ENCODE results near the gene JOSD1.

The JOSD1 gene

DNA sequence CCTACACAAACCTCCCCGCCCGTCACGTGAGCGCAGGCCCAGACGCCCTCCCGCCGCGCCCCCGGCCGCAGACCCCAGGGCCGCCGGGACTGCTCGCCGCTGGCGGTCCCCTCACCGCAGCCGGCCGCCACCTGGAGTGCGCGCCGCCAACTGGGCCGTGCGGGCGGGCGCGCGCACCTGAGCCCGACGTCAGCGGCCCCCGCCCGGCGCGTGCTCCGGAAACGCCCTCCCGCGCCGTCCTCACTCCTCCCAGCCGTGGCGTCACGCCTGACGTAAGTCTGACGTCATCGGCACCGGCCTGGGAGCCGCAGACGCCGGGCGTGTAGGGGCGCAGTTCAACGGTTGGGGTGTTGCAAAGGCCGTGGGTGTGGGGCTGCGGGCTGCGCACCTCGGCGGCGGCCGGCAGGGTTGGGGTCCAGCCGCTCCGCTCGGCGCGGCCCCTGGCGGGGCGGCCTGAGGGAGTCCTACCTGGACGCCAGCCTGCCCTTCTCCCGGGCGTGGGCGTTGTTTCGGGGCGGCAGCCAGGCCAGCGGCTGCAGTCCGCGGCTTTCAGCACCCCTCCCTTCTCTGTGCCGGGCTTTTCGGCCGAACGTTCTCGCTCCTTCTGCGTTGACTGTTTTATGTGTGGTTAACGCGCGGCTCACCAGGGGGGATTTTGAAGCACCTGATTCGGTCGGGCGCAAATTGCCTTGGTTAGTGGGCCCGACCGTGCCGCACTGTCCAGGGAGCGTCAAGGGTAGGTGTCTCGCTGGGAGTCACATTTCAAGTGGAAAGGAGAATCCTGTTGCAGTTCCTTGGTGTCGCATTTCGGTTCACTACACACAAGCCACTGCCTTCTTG, at the start of gene JOSD1:
TSS of gene JOSD1 (minus strand) at position 155 of the 840 bp plus-strand sequence. CDS start 956 bp downstream, outside the sequence.
- intact Hi-C loops (cut with DNase I) = no loop called here
- DNase-seq = peak; percentile 90 to 100 (median 97)

GRCh38 chr22:38750104-38750503, 49.4 kb upstream of the JOSD1 start:
- DNase-seq = no peak
- intact Hi-C loops (cut with DNase I) = loop anchor here (5.0 kb wide), 1 partner anchor 43 kb away; the partner anchor contains the start of gene GTPBP1

DNA sequence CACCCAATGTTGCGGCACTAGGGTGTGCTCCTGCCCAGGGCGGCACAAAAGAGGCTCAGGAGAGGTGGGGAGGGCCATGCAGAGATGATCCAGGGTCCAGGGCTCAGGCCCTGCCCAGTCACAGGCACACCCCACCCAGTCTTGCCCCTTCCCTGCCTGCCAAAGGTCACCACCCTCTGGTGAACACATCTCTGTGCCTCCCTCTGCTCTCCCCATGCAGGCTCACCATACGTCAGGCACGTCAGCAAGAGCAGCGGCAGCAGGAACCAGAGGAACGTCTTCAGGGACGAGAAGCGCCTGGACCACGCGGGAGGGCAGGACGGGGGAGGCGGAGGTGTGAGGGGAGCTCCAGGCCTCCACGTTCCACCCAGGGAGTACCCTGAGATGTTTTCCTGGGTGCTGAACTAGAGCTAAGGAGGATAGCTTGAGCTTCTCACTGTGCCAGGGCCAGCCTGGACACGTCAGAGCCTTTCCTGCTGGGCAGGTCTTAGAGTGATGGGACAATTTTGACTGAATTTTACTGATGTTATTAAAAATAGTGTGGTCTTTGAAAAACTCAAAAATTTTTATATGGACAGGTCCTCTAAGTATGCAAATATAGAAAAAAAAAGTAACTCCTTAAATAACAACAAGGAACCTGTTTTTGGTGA, 47.9 kb upstream of the JOSD1 start:
- no peak for DNase-seq
- intact Hi-C loops (cut with DNase I) = no loop called here

- DNase-seq = no peak
- intact Hi-C loops (cut with DNase I) = no loop called here
Observed at GRCh38 chr22:38745676-38746460, 45.1 kb upstream of the JOSD1 start.

DNA sequence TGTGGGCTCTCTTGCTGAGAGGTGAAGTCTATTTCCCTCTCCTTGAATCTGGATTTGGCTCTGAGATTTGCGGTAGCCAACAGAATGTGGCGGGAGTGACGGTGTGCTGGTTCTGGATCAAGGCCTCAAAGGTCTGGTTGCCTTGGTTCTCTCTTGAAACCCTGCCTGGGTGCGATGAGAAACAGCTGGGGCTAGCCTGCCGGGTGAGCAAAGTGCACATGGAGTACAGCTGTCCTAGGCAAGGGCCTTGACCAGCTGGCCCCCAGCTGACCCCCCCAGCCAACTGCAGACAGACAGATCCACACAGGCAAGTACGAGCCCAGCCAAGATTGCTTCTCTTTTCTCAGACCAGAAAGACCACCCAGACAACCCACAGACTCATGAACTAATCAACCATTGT, 44.2 kb upstream of the JOSD1 start:
- intact Hi-C loops (cut with DNase I) = no loop called here
- DNase-seq = peak in 7 of 42 donors; percentile 40 to 74 (median 56)

- intact Hi-C loops (cut with DNase I) = no loop called here
Observed at GRCh38 chr22:38742176-38742942, 41.6 kb upstream of the JOSD1 start.

DNA sequence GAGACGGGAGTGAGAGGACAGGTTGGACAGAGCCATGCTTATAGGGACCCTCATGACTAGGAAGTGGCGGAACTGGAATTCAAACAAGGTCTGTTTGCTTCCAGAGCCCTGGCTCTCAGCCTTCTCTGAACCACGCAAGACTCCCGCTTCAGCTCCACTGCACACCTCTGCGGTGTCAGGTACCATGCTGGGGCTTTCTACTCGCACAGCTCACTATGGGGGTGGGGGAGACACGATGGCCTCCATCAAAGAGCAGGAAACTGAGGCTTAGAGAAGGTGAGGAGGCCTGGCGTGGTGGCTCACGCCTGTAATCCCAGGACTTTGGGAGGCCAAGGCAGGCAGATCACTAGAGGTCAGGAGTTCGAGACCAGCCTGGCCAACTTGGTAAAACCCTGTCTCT, 40.8 kb upstream of the JOSD1 start:
- no peak for DNase-seq
- intact Hi-C loops (cut with DNase I) = no loop called here

More at GRCh38 chr22:38742176-38742942, 41.6 kb upstream of the JOSD1 start:
- DNase-seq = no peak

DNA sequence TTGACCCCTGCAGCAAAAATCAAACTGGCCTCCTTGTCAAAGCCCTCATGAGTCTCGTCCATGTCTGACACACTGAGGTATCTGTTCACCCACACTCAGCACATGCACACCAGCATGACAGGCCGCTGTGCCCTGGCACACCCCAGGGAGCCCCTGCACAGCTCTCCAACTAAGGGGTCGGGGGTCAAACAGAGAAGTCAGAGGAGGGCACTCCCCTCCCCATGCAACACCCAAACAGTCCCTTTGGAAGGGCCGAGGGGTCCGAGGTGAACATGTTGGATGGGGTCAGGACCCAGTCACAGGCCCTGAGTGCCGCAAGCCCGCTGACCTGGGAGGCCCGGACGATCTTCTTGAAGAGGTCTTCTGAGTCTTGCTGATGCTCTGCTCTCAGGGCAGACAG, 40.4 kb upstream of the JOSD1 start:
- intact Hi-C loops (cut with DNase I) = no loop called here
- DNase-seq = no peak

- intact Hi-C loops (cut with DNase I) = no loop called here
- no peak for DNase-seq
Observed at GRCh38 chr22:38740754-38741153, 40.0 kb upstream of the JOSD1 start.

- intact Hi-C loops (cut with DNase I) = no loop called here
- DNase-seq = no peak
Observed at GRCh38 chr22:38740116-38740723, 39.5 kb upstream of the JOSD1 start.

- DNase-seq = no peak
Observed at GRCh38 chr22:38739300-38740055, 38.7 kb upstream of the JOSD1 start.

DNA sequence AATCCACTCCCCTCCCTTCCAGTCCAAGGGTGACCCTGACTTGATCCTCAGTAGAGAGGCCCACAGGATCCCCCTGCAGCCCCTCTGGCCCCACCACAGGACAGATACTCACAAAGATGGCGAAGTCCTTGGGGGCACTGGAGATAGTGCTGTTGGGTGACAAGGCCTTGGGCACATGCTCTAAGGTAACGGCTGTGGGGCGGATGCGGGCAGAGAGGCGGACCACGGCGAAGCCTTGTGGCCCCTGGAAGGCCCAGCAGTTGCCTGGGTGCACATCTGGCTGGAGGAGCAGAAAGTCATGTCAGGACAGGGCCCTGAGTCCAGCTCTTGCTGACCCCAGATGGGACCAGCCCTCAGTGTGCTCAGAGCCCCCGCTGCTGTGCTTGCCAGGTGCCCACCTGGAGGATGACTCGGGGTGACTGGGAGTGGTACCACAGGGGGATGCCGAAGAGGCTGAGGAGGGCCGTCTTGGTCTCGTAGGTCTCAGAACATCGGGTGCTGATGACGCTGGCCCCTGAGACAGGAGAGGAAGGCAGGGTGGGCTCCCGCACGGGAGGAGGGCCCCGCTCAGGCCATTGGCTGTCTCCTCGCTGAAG, 37.8 kb upstream of the JOSD1 start:
- intact Hi-C loops (cut with DNase I) = no loop called here
- DNase-seq = no peak

More at GRCh38 chr22:38739300-38740055, 38.7 kb upstream of the JOSD1 start:
- intact Hi-C loops (cut with DNase I) = no loop called here

GRCh38 chr22:38737302-38738060, 36.7 kb upstream of the JOSD1 start:
- intact Hi-C loops (cut with DNase I) = no loop called here
- no peak for DNase-seq

DNA sequence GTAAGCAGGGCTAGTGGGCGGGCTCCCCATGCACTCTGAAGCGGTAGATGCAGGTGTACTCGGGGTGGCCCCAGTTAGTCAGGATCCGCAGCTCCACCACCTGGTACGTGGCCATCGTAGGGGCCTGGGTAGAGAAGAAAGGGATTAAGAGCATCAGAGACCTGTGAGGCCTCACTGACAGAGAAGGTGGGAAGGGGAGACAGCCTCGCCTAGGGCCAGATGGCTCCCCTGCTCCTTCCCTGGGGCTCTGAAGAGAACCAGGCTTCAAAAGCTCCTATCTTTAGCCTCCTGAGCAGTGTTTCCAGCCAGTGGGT, 35.5 kb upstream of the JOSD1 start:
- DNase-seq = peak in 34 of 42 donors; percentile 50 to 92 (median 74)
- intact Hi-C loops (cut with DNase I) = no loop called here

- DNase-seq = peak in 9 of 42 donors; percentile 13 to 88 (median 70)
- intact Hi-C loops (cut with DNase I) = no loop called here
Observed at GRCh38 chr22:38735465-38736256, 34.9 kb upstream of the JOSD1 start.

GRCh38 chr22:38735126-38735464, 34.4 kb upstream of the JOSD1 start:
- peak in 1 of 42 donors; percentile 12 for DNase-seq

More at GRCh38 chr22:38735126-38735464, 34.4 kb upstream of the JOSD1 start:
- intact Hi-C loops (cut with DNase I) = no loop called here

Data from head of caudate nucleus (tissue), 42 donors.